Right renal cortex interstitium (tissue), 3 donors: ENCODE data around the gene AGXT. TPM values are rescaled to one million over a fixed set of nuclear protein-coding genes. Genes with fewer than 3 reads are reported as not detected.

ENCODE experiments used
- DNase-seq, 3 donors: peaks; one replicate each; pipeline ENCODE4 v3.0.0-alpha.2; 2013; ENCODE audit warnings: low read depth in 3 of 3, low spot score in 2 of 3
- polyA plus RNA-seq, 3 donors: library from polyadenylated mRNA; unstranded; fragments of 120-200 nt; gene quantifications; one replicate each; pipeline ENCODE4 v1.2.1, GENCODE V29; 2013; ENCODE audit not compliant: insufficient read length in 3 of 3

Gene AGXT
- polyA plus RNA-seq, 3 donors = 0.04 to 0.15 TPM; not detected in 1

DNA sequence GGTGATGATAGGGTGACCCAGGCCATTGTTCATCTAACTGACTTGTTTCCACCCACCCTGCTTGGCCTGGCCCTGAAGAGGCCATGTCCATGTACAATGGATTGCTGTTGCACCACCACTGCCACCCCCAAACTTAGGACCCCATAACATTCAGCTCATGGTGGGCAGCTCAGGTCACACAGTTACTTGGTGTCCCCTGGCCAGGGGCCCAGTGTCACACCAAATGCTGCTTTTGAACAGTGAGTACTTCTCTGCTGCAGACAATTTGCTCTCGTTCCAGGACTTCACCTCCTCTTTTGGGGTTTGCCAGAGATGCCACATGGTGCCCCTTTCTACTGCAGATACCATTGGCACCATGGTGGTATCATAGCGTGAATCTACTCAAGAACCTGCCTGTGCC is 15.6 kb downstream of the AGXT start:
- DNase-seq = no peak

DNA sequence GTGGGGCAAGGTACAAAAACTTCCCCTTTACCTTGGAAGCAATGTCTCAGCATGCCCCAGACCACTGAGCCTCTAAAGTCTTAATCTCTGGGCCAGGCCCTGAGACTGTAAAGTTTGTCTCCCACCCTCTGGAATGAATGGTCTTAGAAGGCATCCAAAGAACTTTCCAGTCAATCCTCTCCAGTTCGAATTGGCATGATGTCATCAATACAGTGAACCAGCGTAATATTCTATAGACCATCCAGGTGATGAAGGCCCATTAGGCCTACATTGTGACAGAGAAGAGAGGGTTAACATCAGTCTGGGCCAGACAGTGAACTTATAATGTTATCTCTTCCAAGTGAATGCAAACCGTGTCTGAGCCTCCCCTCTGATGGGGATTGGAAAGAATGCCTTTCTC is 16.1 kb downstream of the AGXT start:
- DNase-seq = no peak

DNA sequence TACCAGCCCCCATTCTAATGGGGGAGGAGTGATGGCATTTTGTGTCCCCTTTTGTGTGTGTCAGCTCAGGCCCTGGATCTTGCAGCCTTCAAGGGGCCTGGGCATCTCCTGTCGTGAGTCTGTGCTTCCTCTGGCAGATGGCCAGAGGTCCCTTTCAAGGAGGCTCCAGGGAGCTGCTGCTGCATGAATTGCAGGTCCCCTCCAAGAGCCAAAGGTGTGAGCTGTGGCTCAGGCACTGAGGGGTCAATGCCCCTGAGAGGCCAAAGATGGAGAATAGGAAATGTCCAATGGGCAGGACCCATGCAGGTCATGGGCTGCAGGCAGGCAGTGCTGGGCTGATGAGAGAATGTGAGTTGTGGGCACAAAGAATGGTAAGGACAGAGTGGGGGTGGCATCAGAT is 16.9 kb downstream of the AGXT start:
- no peak for DNase-seq

DNA sequence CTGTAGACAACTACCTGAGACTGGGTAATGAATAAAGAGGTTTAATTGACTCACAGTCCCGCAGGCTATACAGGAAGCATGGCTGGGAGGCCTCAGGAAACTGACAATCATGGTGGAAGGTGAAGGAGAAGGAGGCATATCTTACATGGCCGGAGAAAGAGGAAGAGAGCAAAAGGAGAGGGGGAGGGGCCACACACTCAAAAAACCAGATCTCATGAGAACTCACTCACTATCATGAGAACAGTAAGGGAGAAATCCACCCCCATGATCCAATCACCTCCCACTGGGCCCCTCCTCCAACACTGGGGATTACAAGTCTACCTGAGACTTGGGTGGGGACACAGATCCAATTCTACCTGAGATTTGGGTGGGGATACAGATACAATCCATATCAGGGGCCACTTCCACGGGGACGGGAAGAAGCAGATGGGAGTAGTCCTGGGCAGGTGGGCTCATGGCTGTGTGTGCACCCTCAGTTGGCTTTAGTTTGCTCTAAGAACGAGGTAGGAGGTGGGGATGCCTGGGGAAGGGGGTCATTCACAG is 17.5 kb downstream of the AGXT start:
- no peak for DNase-seq

DNA sequence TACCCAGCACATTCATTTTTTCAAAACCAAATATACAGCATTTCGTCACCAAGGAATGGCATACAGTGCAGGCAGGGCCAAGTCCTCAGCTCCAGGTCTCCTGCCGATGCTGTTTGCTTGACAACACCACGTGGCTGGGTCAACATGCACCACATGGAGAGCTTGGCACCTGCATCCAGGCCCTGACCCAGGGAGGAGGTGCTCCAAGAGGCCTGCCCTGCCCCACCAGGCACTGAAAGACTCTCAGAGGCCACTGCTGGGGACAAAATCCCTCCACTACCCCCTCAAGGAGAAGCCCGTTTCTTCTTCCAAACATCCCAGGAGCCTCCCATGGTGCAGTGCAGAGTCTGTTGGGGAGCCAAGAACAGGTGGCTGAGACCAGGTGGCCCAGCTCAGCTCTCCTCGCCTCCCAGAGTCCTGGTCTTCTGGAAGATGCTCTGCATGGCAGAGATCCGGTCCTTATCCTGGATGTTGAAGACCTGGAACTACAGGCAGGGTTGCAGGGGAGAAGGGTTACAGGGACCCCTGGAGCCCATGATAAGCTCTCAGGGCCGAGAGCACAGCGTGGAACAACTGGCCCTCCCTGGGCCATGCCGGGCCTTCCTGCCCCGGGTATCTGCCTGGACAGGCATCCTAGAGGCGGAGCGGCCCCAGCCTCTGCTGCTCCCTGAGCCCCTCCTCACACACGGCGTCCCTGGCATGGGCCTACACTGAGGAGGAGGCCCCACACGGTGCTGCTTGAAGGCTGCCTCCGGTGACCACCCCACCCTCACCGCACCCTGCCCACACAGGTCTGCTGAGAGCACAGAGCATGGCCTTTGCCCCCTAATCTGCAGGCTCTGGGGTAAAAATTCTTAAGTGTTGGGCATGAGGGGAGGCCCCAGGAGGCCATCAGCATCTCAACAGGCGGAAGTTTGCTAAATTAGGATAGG is 18.3 kb downstream of the AGXT start:
- no peak for DNase-seq

DNA sequence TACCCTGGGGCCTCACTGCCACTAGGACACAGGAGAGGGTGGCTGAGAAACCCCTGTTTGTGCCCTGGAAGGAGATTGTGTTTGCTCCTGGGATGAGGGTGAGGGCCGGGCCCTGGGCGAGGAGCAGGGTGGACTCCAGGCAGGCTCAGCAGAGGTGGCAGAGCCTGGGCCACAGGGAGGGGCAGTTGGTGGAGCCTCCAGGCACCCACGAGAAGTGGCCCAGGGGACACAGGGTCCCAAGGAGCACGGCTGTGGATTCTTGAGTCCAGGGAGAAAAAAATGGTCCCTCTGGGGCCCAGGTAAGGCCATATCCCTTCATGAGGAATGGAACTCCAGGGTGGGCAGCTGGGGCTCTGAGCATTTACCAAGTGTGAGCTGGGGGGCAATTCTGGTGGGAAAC is 19.0 kb downstream of the AGXT start:
- no peak for DNase-seq

DNA sequence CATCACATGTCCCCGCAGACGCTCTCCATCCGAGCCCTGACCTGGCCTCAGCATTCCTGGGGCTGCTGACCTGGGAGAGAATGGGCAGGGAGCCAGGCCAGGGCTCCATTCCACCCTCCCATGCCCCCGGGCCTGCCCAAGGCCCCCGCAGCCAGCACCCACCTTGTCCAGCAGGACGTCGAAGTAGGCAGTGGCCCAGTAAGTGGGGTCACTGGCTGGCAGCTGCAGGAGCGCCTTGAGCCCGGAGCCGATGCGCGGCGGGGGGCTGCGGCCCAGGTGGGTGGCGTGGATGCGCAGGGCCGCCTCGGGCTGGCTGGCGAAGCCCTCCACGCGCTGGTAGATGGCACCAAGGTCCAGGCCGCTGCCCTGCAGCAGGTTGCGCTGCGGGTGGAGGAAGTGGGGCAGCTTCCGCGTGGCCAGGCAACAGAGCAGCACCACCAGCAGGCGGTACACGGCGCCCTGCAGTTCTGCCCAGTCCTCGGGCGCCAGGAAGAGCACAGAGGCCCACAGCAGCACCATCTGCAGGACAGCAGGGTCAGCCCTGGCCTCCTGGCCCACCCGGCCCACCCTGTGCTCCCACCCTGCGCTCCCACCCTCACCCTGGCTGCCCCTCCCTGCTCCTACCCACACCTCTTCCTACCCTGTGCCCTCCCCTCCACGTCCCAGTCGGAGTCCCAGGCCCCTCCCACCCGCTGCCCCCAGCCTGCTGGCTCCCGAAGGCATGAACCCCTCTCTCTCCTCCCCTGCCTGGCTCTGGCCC is 19.7 kb downstream of the AGXT start:
- DNase-seq = no peak

DNA sequence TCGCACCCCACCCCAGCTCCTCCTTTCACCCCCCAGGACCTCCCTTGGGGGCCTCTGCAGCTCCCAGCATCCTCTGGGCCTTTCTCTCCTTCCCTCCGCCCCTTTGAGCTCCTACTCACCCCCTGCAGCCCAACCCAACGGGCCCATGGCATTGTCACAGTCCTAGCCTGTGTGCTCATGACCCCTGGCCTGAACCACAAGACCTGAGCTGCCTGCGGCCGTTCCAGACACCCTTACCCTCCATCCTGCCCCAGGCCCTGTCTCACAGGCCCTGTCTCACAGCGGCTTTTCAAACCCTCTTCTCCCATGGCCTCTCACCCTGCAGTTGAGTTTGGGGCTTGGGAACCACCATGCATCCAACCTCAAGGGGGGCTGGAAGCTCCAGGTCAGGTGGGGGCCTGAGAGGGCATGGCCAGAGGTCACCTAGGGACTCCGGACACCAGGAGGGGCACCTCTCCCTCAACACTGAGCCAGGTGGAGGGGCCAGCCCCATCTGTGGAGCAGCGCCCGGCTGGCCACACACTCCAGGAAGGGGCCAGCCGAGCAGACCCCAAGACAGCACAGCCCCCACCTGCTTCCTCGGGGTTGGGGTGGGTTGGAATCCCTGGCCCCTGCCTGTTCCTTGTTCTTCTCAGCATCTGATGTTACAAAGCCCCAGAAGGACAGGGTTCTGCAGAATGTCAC is 20.4 kb downstream of the AGXT start:
- no peak for DNase-seq

DNA sequence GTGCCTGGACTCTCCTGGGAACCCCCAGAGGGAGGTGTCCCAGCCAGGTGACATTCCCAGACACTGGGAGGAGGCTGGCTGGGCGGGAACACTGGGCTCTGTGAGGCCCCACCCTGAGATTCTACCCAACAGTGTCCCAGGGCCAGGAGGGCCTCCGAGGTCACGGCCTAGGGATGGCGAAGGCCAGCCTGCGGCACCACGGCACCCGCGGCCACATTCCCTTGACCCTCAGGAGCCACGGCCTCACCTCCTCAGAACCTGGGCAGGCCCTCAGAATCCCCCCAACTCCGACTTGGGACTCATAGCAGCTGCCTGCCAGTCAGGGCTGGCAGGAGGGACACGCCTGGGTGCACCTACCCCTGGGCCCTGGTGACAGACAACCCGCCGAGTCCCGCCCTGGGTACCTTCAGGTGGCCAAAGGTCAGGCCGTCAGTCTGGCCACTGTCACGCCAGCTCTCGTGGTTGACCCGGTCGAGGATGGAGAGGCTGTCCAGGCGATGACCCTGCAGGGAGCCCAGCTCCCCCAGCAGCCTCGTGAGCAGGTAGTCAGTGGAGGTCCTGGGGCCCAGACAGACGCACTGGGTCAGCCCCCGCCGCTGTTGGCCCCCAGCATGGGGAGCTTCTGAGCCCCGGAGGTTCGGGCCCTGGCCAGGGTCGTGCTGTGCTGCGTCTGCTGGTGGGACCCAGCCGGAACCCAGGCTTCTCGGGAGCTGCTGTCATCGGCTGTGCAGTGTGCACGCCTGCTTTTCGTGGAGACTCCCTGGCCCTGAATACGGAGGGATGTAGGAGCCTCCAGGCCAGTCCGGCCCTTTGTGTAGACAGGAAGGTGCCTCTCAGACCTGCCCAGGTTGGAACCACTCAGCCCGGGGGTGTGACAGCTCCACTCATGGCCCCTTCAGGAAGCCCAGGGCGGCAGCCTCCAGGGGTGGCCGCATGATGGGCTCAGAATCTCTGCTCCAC is 21.3 kb downstream of the AGXT start:
- DNase-seq = no peak

DNA sequence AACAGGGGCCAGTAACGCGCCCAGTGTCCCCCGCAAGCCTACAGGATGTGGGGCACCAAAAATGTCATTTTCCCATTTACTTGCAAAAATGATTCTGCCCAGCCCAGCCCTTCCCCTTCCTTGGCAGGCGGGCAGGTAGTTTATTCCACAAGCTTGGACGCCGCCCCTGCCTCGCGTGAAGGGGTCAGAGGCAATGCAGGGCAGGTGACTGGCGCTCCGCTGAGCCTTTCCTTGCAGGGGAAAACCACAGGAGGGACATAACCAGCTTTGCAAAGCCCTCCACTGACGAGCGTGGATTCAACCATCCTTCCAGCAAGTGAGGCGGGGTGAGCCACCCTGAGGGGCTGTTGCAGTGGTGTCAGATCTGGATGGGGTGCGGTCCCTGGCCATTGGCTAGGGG is 22.1 kb downstream of the AGXT start:
- DNase-seq = no peak

DNA sequence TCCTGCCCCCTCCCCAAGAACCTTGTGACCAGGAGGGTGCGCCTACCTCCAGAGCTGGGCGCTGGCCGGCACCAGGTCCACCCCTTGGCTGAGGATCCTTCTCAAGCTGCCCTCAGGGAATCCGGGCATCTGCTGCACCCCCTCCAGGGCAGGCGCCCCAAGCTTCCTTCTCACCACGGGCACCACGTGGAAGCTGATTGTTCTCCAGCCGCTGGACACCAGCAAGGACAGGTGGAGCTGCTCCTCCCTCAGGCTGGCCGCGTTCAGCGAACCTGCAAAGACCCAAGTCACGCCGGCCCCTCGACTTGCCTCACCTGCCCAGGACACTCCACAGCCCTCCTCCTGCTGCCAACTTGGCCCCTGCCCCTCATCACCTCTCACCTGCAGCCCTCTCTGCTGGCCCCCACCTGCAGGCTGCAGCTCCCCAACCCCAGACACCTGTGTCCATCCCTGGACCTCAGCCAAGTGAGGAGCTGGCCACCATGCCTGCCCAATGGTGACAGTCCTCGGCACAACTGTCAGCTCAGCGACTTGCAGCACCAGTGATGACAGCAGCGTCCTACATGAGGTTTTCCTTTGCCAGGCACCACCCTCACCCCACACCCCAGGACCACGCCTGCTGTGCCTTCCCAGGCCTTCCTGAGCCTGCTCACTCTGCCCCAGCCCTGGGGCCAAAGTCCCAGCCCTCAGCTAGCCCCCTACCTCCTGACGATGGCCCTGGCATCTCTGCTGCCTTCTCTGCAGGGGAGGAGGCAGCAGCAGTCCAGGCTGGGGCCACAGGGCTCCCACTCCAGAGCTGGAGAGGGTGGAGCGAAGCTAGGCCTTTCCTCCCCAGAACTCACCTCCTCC is 23.1 kb downstream of the AGXT start:
- DNase-seq = no peak

DNA sequence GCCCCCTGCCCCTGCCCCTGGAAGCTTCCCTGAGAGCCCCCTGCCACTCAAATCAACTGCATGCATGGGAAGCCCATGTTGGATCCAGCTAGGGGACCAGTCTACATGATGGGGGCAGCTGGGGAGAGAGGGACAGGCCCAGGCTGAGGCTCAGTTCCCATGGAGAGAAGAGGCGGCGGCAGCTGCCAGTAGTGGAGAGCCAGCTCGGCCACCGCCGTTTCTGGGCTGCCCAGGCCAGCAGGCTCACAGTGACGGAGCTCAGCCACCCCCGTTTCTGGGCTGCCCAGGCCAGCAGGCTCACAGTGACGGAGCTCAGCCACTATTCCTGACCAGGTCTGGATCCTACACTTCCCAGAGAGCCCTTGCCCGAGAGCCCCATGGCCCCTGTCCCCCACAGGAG is 23.7 kb downstream of the AGXT start:
- DNase-seq = no peak

DNA sequence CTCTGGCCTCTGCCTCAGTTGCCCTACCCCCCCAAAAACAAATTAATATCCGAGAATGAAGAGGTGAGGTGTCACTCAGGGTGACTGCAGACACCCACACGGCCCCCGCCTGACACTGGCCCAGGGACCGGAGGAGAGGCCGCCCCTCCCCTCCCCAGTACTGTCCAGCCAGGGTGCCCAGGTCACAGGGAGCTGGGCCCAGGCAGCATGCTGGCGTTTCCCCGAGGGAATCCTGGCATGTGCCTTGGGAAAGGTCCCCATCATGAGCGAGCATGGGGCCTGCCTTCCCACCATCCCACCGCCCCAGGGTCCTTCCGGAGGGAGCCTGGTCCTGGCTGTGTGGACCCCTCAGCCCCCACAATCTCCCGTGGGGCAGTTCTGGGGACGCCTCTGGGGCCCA is 24.3 kb downstream of the AGXT start:
- DNase-seq = no peak

DNA sequence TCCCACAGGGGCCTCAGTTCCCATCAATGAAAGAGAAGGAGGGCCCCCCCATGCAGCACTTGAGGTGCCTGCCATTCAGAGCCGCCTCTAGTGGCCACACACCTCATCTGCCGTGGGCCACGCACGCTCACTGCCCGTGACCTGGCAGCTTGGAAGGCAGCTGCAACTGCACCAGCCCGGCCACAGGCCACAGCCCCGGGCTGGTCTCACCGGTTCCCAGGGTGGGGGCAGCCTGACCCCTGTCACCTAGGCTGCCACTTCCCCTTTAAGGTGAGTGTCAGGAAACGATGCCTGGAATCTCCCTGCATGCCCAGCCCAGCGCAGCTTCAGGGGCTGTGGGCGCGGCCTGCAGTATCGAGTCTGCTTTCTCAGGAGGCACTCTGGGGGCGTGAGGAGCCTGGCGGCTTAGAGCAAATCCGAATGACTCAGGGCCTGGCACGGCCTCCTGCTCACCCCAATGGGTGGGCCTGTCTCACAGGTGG is 24.8 kb downstream of the AGXT start:
- DNase-seq = no peak

DNA sequence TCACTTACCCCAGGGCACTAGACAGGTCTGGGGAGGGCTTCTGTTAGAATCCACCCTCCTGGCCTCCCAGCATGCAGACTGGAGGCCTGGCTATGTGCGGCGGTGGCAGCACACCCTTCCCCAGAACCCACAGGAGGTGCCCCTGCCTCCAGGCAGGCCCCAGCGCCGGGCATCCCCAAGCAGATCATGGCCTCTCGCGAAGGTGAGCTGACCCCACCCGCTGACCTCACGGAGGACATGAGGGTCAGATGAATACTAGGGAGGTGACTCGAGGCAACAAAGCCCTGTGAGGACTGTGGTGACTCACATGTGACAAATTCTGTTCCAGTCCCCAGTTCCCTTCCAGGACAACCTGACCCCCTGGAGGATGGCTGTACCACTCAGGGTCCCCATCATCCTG is 25.4 kb downstream of the AGXT start:
- no peak for DNase-seq

DNA sequence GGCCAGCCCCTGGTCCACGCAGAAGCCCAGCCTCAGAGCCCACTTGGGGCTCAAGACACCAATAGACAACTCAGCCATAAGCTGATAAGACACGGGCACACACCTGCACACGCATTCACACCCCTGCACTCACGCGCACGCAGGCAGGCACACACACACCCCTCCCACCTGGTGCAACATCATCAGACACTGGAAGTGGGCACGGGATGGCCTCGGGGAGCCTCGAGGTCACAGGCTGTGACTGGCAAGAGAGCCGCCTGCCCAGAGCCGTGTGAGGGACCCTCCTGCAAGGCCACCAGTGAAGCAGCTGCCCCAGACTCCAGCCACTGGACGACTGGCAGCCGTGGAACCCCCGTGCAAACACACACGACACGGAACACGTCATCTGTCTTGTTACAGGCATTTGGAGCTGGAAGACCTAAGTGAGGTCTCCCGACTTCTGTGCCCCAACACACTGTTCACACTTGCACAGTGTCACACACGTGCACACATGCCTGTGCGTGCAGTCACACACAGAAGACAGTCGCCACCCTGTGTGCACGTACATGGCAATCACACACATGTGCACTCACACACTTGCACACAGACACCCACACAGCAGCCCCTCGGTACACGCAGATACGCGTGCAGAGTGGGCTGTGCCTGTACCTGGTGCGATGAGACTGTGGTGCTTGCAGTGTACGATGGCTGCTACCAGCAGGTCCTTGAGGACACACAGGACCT is 26.4 kb downstream of the AGXT start:
- DNase-seq = no peak

DNA sequence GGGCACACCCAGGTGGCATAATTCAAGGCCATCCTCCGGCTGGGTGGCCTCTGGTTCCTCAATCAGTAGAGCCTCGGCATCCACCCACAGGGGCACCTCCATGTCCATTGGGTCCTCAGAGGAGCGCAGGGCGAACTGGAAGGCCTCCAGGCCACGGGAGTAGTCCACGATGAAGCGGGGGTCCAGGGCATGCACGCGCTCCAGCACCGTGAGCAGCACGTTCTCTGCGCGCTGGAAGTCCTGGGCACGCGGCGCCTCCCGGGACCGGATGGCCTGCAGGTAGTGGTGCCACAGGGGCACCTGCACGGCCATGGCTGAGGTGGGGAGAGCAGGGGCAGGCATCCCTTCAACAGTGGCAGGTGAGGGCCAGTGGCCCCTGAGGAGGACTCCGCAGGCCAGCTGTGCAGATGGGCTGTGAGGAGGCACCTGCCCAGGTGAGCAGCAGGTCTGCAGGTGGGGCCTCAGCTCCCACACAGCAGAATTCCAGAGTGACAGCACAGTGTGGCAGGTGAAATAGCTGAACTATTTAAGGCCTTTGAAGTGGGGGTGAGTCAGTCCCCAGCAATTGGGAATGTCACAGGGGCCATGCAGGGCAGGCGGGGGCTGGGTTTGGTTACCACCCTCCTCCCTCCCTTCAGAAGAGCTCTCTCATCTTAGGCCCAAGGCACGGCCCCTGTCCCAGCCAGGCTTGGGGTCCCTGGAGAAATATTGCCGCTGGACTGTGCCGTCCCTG is 27.2 kb downstream of the AGXT start, which contains the start of gene MAB21L4:
Gene MAB21L4 (minus strand): TSS at position 501 of the 733 bp plus-strand sequence. CDS start 159 bp downstream, at position 342.
- DNase-seq = no peak
